OCI-LY3 (cell line): ENCODE data around the gene CFAP54.

Experiments used
- CTCF ChIP-seq: fragments of 200-600, 300-600 bp; sonication (generic); IDR thresholded peaks from 2 replicates; pipeline ENCODE4 v1.5.1; 2014; ENCODE audit warnings: antibody characterized with exemption, low read length, low read depth
- EZH2phosphoT487 ChIP-seq: fragments of 200-600 bp; shearing (Covaris generic); IDR thresholded peaks from 2 replicates; pipeline ENCODE4 v1.6.1; 2018; ENCODE audit warnings: antibody characterized with exemption, mixed run types, low read depth

GRCh38 chr12:96780330-96780729, 291.0 kb downstream of the CFAP54 start:
- TF ChIP-seq CTCF (no peak), EZH2phosphoT487 (no peak)
